Skeletal muscle tissue (tissue), 5 donors: ENCODE data around the gene MORN5. TPM values are rescaled to one million over a fixed set of nuclear protein-coding genes. Genes with fewer than 3 reads are reported as not detected.

Experiments
- H3K27ac ChIP-seq: one replicate; pipeline ENCODE4 v1.7.0; 2013; ENCODE audit warnings: mild to moderate bottlenecking, low read depth, low read length, inconsistent platforms
- H3K27me3 ChIP-seq, 3 donors: one replicate each; pipeline ENCODE4 v1.7.0; 2013; ENCODE audit warnings: low read length in 3 of 3; ENCODE audit not compliant: control insufficient read depth in 3 of 3, insufficient read depth in 3 of 3
- H3K36me3 ChIP-seq, 3 donors: one replicate each; pipeline ENCODE4 v1.7.0; 2013; ENCODE audit warnings: low read length in 3 of 3; ENCODE audit not compliant: control insufficient read depth in 3 of 3, insufficient read depth in 3 of 3
- H3K4me1 ChIP-seq, 3 donors: one replicate each; pipeline ENCODE4 v1.7.0; 2013; ENCODE audit warnings: low read length in 3 of 3, mild to moderate bottlenecking in 3 of 3; ENCODE audit not compliant: control insufficient read depth in 3 of 3, insufficient read depth in 3 of 3
- H3K4me3 ChIP-seq, 3 donors: one replicate each; pipeline ENCODE4 v1.7.0; 2013; ENCODE audit warnings: low read length in 3 of 3
- H3K9ac ChIP-seq, 3 donors: one replicate each; pipeline ENCODE4 v1.7.0; 2013; ENCODE audit warnings: low read length in 3 of 3, mild to moderate bottlenecking in 3 of 3, moderate library complexity in 2 of 3, low read depth in 1 of 3
- H3K9me3 ChIP-seq, 3 donors: one replicate each; pipeline ENCODE4 v1.7.0; 2013; ENCODE audit warnings: low read length in 3 of 3; ENCODE audit not compliant: control insufficient read depth in 3 of 3
- small RNA-seq: library from RNA; depleted of rRNA; stranded (forward); fragments of <200 nt; gene quantifications from one replicate; pipeline ENCODE3, GENCODE V24; 2014
- total RNA-seq: library from RNA; depleted of rRNA; stranded (reverse); fragments of >200 nt; gene quantifications from one replicate; pipeline ENCODE4 v1.2.3, GENCODE V29; 2014
- donor health status: Osteomylitis.

The MORN5 gene
- total RNA-seq, 1 donor from 2014 or later, result not detected

GRCh38 chr9:122239722-122240121 is 80.0 kb downstream of the MORN5 start:
- Histone ChIP-seq H3K36me3 (peaks cover 16 to 35% (median 34%) of the 10 kb centered on the region in 3 donors), H3K4me1 (peaks cover 0 to 4% (median 0%) of the 10 kb centered on the region in 3 donors), H3K27ac (no peak overlapping the region), H3K27me3 (no peaks in the 10 kb centered on the region), H3K9me3 (no peaks in the 10 kb centered on the region), H3K4me3 (no peak overlapping the region), H3K9ac (no peak overlapping the region)

GRCh38 chr9:122244349-122244748 is 84.6 kb downstream of the MORN5 start:
- peaks cover 0 to 9% (median 5%) of the 10 kb centered on the region in 3 donors for H3K4me1 ChIP-seq
- no peaks in the 10 kb centered on the region for H3K9me3 ChIP-seq
- H3K36me3 ChIP-seq, result peaks cover 28 to 66% (median 57%) of the 10 kb centered on the region in 3 donors
- H3K27me3 ChIP-seq, result no peaks in the 10 kb centered on the region
- H3K27ac ChIP-seq, result no peak overlapping the region
- no peak overlapping the region for H3K4me3 ChIP-seq
- H3K9ac ChIP-seq, result no peak overlapping the region

GRCh38 chr9:122246666-122247065 is 87.0 kb downstream of the MORN5 start:
- Histone ChIP-seq H3K4me1 (peaks cover 0 to 5% (median 5%) of the 10 kb centered on the region in 3 donors), H3K9ac (no peak overlapping the region), H3K9me3 (no peaks in the 10 kb centered on the region), H3K36me3 (peaks cover 35 to 65% (median 54%) of the 10 kb centered on the region in 3 donors), H3K27me3 (no peaks in the 10 kb centered on the region), H3K4me3 (no peak overlapping the region), H3K27ac (no peak overlapping the region)

- Histone ChIP-seq H3K27me3 (no peaks in the 10 kb centered on the region), H3K4me1 (peaks cover 3 to 5% (median 5%) of the 10 kb centered on the region in 3 donors), H3K4me3 (no peak overlapping the region), H3K36me3 (peaks cover 35 to 61% (median 43%) of the 10 kb centered on the region in 3 donors), H3K9ac (no peak overlapping the region), H3K9me3 (no peaks in the 10 kb centered on the region), H3K27ac (no peak overlapping the region)
These were observed 88.7 kb downstream of the MORN5 start for GRCh38 chr9:122248448-122248865.

Small RNA genes lying within 50 kb of the gene (small RNA-seq; reads per million reads assigned to genes)
- not detected for gene MIR4478

Other genes with a start within 250 kb of the MORN5 start
- 13.0 TPM for gene TTLL11, start 66.6 kb upstream of the MORN5 start, total RNA-seq
- gene NDUFA8, start 129 bp upstream of the MORN5 start, total RNA-seq, result 40.2 TPM
- gene LHX6, start 69.0 kb downstream of the MORN5 start, total RNA-seq, result 2.1 TPM
- 7.3 TPM for gene RBM18, start 104.9 kb downstream of the MORN5 start, total RNA-seq
- 29.2 TPM for gene MRRF, start 105.0 kb downstream of the MORN5 start, total RNA-seq
- 2.6 TPM for gene PTGS1, start 211.1 kb downstream of the MORN5 start, total RNA-seq